SH-SY5Y (cell line): ENCODE data around the gene SV2C.

Source experiments
- GATA2 ChIP-seq: IDR thresholded peaks from 2 replicates; pipeline ENCODE4 v1.6.1; 2011; ENCODE audit warnings: mild to moderate bottlenecking, low read depth, low read length
- GATA3 ChIP-seq: IDR thresholded peaks from 2 replicates; pipeline ENCODE4 v1.6.1; 2011; ENCODE audit warnings: low read depth, mild to moderate bottlenecking, low read length, moderate library complexity

DNA sequence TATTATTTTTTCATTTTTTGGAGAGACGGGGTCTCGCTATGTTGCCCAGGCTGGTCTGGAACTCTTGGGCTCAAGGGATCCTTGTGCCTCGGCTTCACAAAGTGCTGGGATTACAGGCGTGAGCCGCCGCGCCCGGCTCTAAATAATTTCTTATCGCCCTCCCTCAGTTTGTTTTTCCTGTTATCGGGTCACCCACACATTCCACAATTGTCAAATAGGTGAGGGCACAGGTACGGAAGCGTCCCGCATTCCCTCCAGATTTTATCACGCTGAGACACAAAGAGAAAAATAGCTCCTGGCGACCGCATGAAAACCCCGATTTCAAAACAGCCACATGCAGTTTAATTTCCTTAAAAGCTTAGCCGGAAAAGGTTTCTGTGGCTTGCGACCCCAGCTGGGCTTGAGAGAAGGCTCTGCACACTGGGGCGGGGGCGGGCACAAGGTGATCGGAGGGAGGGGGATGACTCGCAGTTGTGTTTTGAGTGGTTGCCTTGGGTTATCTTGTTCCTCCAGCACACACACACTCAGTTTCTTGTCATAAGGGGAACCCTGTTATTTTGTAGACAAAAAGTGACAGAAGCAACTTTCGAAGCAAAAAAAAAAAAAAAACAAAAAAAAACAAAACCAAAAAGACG lies 319.2 kb downstream of the SV2C start:
- TF ChIP-seq GATA2, result peak; percentile 39; the same call in 1 of the 2 replicates
- no peak for TF ChIP-seq GATA3
